GM18517 (cell line): Measurements from ENCODE around the gene SNCA.

Source experiments
- ATAC-seq: cut with Tn5 transposase; IDR thresholded peaks from one replicate; pipeline ENCODE4 v1.9.1; 2021; ENCODE audit warnings: mild to moderate bottlenecking, moderate library complexity; ENCODE audit not compliant: unreplicated experiment

Gene SNCA

GRCh38 chr4:89712827-89713226 lies 124.1 kb downstream of the SNCA start:
- no peak for ATAC-seq

- ATAC-seq: no peak
Measured at GRCh38 chr4:89712141-89712540, 124.8 kb downstream of the SNCA start.

- no peak for ATAC-seq
Measured at GRCh38 chr4:89708903-89709421, 128.0 kb downstream of the SNCA start.

GRCh38 chr4:89707467-89707866 lies 129.5 kb downstream of the SNCA start:
- ATAC-seq: no peak

- no peak for ATAC-seq
Measured at GRCh38 chr4:89704651-89705395, 132.1 kb downstream of the SNCA start.

- ATAC-seq: no peak
Measured at GRCh38 chr4:89703829-89704590, 133.0 kb downstream of the SNCA start.

- ATAC-seq: no peak
Measured at GRCh38 chr4:89700766-89701423, 136.1 kb downstream of the SNCA start.

GRCh38 chr4:89685690-89686089 lies 151.3 kb downstream of the SNCA start:
- ATAC-seq: no peak

- ATAC-seq: no peak
Measured at GRCh38 chr4:89685277-89685676, 151.7 kb downstream of the SNCA start.

GRCh38 chr4:89684536-89684935 lies 152.4 kb downstream of the SNCA start:
- no peak for ATAC-seq

GRCh38 chr4:89682808-89683207 lies 154.2 kb downstream of the SNCA start:
- no peak for ATAC-seq

- no peak for ATAC-seq
Measured at GRCh38 chr4:89681671-89682070, 155.3 kb downstream of the SNCA start.

GRCh38 chr4:89681219-89681618 lies 155.7 kb downstream of the SNCA start:
- no peak for ATAC-seq

- ATAC-seq: no peak
Measured at GRCh38 chr4:89674876-89675459, 162.0 kb downstream of the SNCA start.
